Measurements from ENCODE around the gene MUSTN1.

DNA sequence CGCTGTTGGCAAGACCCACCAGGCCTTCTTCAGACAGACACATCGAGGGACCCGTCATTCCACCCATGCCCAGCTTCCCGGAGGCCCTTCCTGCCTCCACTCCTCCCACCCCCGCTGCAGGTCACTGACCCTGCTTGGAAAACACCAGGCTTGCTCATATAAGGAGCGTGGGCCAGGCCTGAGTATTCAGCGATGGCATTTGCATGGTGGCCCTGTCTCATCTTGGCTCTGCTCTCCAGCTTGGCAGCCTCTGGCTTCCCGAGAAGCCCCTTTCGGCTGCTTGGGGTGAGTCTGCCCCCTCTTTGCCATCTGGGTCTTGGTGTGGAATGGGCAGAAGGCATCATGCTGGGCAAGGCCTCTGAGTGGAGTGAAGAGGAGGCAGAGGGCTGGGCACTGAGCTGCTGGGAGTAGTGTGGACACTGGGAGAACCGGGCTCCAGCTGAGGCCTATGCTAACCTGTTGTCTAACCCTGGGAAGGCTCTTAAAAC, 40.2 kb downstream of the MUSTN1 start, which contains the start of gene ITIH3:
- TF ChIP-seq, protein P1, sequence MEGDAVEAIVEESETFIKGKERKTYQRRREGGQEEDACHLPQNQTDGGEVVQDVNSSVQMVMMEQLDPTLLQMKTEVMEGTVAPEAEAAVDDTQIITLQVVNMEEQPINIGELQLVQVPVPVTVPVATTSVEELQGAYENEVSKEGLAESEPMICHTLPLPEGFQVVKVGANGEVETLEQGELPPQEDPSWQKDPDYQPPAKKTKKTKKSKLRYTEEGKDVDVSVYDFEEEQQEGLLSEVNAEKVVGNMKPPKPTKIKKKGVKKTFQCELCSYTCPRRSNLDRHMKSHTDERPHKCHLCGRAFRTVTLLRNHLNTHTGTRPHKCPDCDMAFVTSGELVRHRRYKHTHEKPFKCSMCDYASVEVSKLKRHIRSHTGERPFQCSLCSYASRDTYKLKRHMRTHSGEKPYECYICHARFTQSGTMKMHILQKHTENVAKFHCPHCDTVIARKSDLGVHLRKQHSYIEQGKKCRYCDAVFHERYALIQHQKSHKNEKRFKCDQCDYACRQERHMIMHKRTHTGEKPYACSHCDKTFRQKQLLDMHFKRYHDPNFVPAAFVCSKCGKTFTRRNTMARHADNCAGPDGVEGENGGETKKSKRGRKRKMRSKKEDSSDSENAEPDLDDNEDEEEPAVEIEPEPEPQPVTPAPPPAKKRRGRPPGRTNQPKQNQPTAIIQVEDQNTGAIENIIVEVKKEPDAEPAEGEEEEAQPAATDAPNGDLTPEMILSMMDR (IDR thresholded peaks at IDR 0.05; ENCODE audit: low read depth, low read length, missing input control): no peak
- TF ChIP-seq, protein P2, sequence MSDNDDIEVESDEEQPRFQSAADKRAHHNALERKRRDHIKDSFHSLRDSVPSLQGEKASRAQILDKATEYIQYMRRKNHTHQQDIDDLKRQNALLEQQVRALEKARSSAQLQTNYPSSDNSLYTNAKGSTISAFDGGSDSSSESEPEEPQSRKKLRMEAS (IDR thresholded peaks at IDR 0.05): peak; percentile 64

All from liver (tissue), 2 donors.